ENCODE results near the gene INPP5F. TPM values are rescaled to one million over a fixed set of nuclear protein-coding genes. Genes with fewer than 3 reads are reported as not detected.

Gene INPP5F
- total and polyA plus RNA-seq, 2 of the 13 experiments (the other 11 are each of a cell fraction or from before 2014, with no cell fraction given), result 12.5 to 15.7 TPM

GRCh38 chr10:119762035-119762434, 36.2 kb downstream of the INPP5F start (continued):
- TF ChIP-seq KIAA2018 (CRISPR knock-in tag; IDR thresholded peaks at IDR 0.05; ENCODE audit: borderline replicate concordance) (no peak), BORCS8-MEF2B (CRISPR knock-in tag; IDR thresholded peaks at IDR 0.05) (no peak), ATAD3A (CRISPR knock-in tag; IDR thresholded peaks at IDR 0.05) (no peak), ZNF280D (CRISPR knock-in tag; IDR thresholded peaks at IDR 0.05) (no peak), SMYD3 (CRISPR knock-in tag; IDR thresholded peaks at IDR 0.05) (no peak), PAXIP1 (CRISPR knock-in tag; conservative IDR thresholded peaks at IDR 0.05) (peak; percentile 86), AHDC1 (CRISPR knock-in tag; IDR thresholded peaks at IDR 0.05; ENCODE audit: borderline replicate concordance) (peak; percentile 76; the same call in 1 of the 2 replicates), HMG20B (CRISPR knock-in tag; conservative IDR thresholded peaks at IDR 0.05) (no peak)
